Activated CD8-positive, alpha-beta T cell treated with anti-CD3 and anti-CD28 coated beads for 36 hours (primary cell): Measurements from ENCODE around the gene KCNA5. TPM values are rescaled to one million over a fixed set of nuclear protein-coding genes. Genes with fewer than 3 reads are reported as not detected.

Experiments used
- ATAC-seq: fragments of 200-7000 bp; cut with Tn5 transposase; one replicate; pipeline ENCODE4 v1.10.0; 2021; ENCODE audit warnings: mild to moderate bottlenecking, moderate library complexity
- CTCF ChIA-PET: fragments of 350-600 bp; sonication (Branson Sonifier 250); formaldehyde crosslinking; loops from one replicate; lab custom pipeline; 2021; ENCODE audit warnings: antibody characterized with exemption; lab: Charles Lee
- POLR2A ChIA-PET: fragments of 350-600 bp; sonication (Branson Sonifier 250); formaldehyde crosslinking; loops from one replicate; lab custom pipeline; 2021; ENCODE audit warnings: antibody characterized with exemption; lab: Charles Lee
- DNase-seq: peaks from one replicate; pipeline ENCODE4 v3.0.0-alpha.2; 2020
- H3K27ac Mint-ChIP-seq: one replicate; pipeline ENCODE4 v1.8.0; 2021; ENCODE audit warnings: mild to moderate bottlenecking, mixed read lengths
- H3K27me3 Mint-ChIP-seq: one replicate; pipeline ENCODE4 v1.8.0; 2021; ENCODE audit warnings: mixed read lengths
- H3K36me3 Mint-ChIP-seq: one replicate; pipeline ENCODE4 v1.8.0; 2021; ENCODE audit warnings: low read depth, mixed read lengths
- H3K4me1 Mint-ChIP-seq: one replicate; pipeline ENCODE4 v1.8.0; 2021; ENCODE audit warnings: low read depth, mixed read lengths
- H3K4me3 Mint-ChIP-seq: one replicate; pipeline ENCODE4 v1.8.0; 2021; ENCODE audit warnings: mild to moderate bottlenecking, moderate library complexity, mixed read lengths
- H3K9me3 Mint-ChIP-seq: one replicate; pipeline ENCODE4 v1.8.0; 2021; ENCODE audit warnings: mixed read lengths
- CTCF ChIP-seq: fragments of 200-600 bp; IDR thresholded peaks from one replicate; pipeline ENCODE4 v1.8.0; 2022; ENCODE audit warnings: antibody characterized with exemption, mild to moderate bottlenecking
- intact Hi-C: fragments of 100-400 bp; cut with micrococcal nuclease; formaldehyde crosslinking; loops from one replicate; pipeline ENCODE4 v1.10.0; 2022
- total RNA-seq, 2 experiments: library from RNA; stranded (reverse); gene quantifications; one replicate each; pipeline ENCODE4 v1.2.3, GENCODE V29; 2021

Gene KCNA5
- total RNA-seq, 2 experiments from 2014 or later: not detected

- H3K4me1 Mint-ChIP-seq: no peaks in the 10 kb centered on the region
- H3K36me3 Mint-ChIP-seq: no peaks in the 10 kb centered on the region
- POLR2A ChIA-PET: no interaction called here
- no peak for TF ChIP-seq CTCF
- CTCF ChIA-PET: no interaction called here
- H3K9me3 Mint-ChIP-seq: no peaks in the 10 kb centered on the region
- DNase-seq (no peak), ATAC-seq (no peak)
- H3K27ac Mint-ChIP-seq: no peak overlapping the region
- H3K4me3 Mint-ChIP-seq: no peak overlapping the region
- intact Hi-C loops: no loop called here
- peaks cover 22% of the 10 kb centered on the region for H3K27me3 Mint-ChIP-seq
Measured at GRCh38 chr12:5037795-5038357, 5.8 kb upstream of the KCNA5 start.

- Mint-ChIP-seq H3K36me3 (no peaks in the 10 kb centered on the region), H3K4me3 (no peak overlapping the region), H3K4me1 (no peaks in the 10 kb centered on the region), H3K27ac (no peak overlapping the region), H3K9me3 (no peaks in the 10 kb centered on the region), H3K27me3 (peaks cover 27% of the 10 kb centered on the region)
- ATAC-seq (no peak), DNase-seq (no peak)
- TF ChIP-seq CTCF: no peak
- CTCF ChIA-PET: no interaction called here
- intact Hi-C loops: no loop called here
- POLR2A ChIA-PET: no interaction called here
Measured at GRCh38 chr12:5038781-5039311, 4.8 kb upstream of the KCNA5 start.

GRCh38 chr12:5039815-5040214 is 3.9 kb upstream of the KCNA5 start:
- Mint-ChIP-seq H3K27ac (no peak overlapping the region), H3K4me3 (no peak overlapping the region), H3K36me3 (no peaks in the 10 kb centered on the region), H3K9me3 (no peaks in the 10 kb centered on the region), H3K4me1 (no peaks in the 10 kb centered on the region), H3K27me3 (peaks cover 27% of the 10 kb centered on the region)
- intact Hi-C loops: no loop called here
- TF ChIP-seq CTCF: no peak
- ChIA-PET POLR2A (no interaction called here), CTCF (no interaction called here)
- no peak for ATAC-seq
- no peak for DNase-seq

- Mint-ChIP-seq H3K36me3 (no peaks in the 10 kb centered on the region), H3K9me3 (no peaks in the 10 kb centered on the region), H3K4me3 (no peak overlapping the region), H3K4me1 (no peaks in the 10 kb centered on the region), H3K27ac (no peak overlapping the region), H3K27me3 (peaks cover 31% of the 10 kb centered on the region)
- TF ChIP-seq CTCF: no peak
- no peak for ATAC-seq
- DNase-seq: no peak
- intact Hi-C loops: no loop called here
- ChIA-PET POLR2A (no interaction called here), CTCF (no interaction called here)
Measured at GRCh38 chr12:5040368-5040767, 3.3 kb upstream of the KCNA5 start.

- intact Hi-C loops: no loop called here
- no peak for TF ChIP-seq CTCF
- DNase-seq (no peak), ATAC-seq (no peak)
- Mint-ChIP-seq H3K27me3 (peaks cover 33% of the 10 kb centered on the region), H3K4me1 (no peaks in the 10 kb centered on the region), H3K36me3 (no peaks in the 10 kb centered on the region), H3K27ac (no peak overlapping the region), H3K4me3 (no peak overlapping the region), H3K9me3 (no peaks in the 10 kb centered on the region)
- CTCF ChIA-PET: interaction anchor here (0.8 kb wide), 1 partner anchor 39 kb away, joined by 3 read pairs; no protein-coding TSS in a partner anchor
- POLR2A ChIA-PET: no interaction called here
Measured at GRCh38 chr12:5044420-5045295, 979 bp downstream of the KCNA5 start.
